Prostate gland (tissue), 2 donors: ENCODE data around the gene ZMYND10.

Source experiments
- CTCF ChIP-seq, 4 experiments: fragments of 200-600 bp in 2 of 4; fragments of 450-650 bp in 2 of 4; sonication (generic) in 2 of 4; IDR thresholded peaks; 1 replicate in 3 of 4; 2 replicates in 1 of 4; pipeline ENCODE4 v1.5.1; 2016 to 2019; ENCODE audit warnings: antibody characterized with exemption in 4 of 4, mild to moderate bottlenecking in 2 of 4, moderate library complexity in 2 of 4
- POLR2A ChIP-seq: fragments of 450-650 bp; IDR thresholded peaks from one replicate; pipeline ENCODE4 v1.6.1; 2016; ENCODE audit warnings: antibody characterized with exemption, mild to moderate bottlenecking

GRCh38 chr3:50299929-50300680 lies 45.4 kb downstream of the ZMYND10 start:
- TF ChIP-seq CTCF (IDR thresholded peaks at IDR 0.05): no peak
- TF ChIP-seq POLR2A: no peak
